Kasumi-1 (cell line): Measurements from ENCODE around the gene CDKAL1.
"Not testable (repeated sequence)": the region's sequence is repeated elsewhere in the genome, so short reads cannot be mapped to it uniquely, and the experiment has no call there.

Experiments used
- DNase-seq, 2 experiments: peaks; one replicate each; lab custom pipeline; 2025; lab: John Stamatoyannopoulos, UW

The CDKAL1 gene

GRCh38 chr6:20746805-20747558, 212.7 kb downstream of the CDKAL1 start:
- no peak for DNase-seq

GRCh38 chr6:20747991-20748390, 213.7 kb downstream of the CDKAL1 start:
- no peak for DNase-seq

GRCh38 chr6:20751293-20751935, 217.2 kb downstream of the CDKAL1 start:
- DNase-seq: no peak

- DNase-seq: no peak
These were observed 221.4 kb downstream of the CDKAL1 start for GRCh38 chr6:20755631-20756030.

- DNase-seq: not testable (repeated sequence)
These were observed 222.4 kb downstream of the CDKAL1 start for GRCh38 chr6:20756584-20757147.

- DNase-seq: no peak
These were observed 223.5 kb downstream of the CDKAL1 start for GRCh38 chr6:20757761-20758160.

- no peak for DNase-seq
These were observed 229.0 kb downstream of the CDKAL1 start for GRCh38 chr6:20763296-20763695.

- DNase-seq: no peak
These were observed 235.4 kb downstream of the CDKAL1 start for GRCh38 chr6:20769631-20770030.

- no peak for DNase-seq
These were observed 236.5 kb downstream of the CDKAL1 start for GRCh38 chr6:20770773-20771172.

- no peak for DNase-seq
These were observed 237.2 kb downstream of the CDKAL1 start for GRCh38 chr6:20771409-20771808.

GRCh38 chr6:20773822-20774221, 239.6 kb downstream of the CDKAL1 start:
- no peak for DNase-seq

GRCh38 chr6:20775981-20776380, 241.7 kb downstream of the CDKAL1 start:
- DNase-seq: no peak

- DNase-seq: peak; percentile 20 to 29
These were observed 243.5 kb downstream of the CDKAL1 start for GRCh38 chr6:20777801-20778200.

- no peak for DNase-seq
These were observed 244.2 kb downstream of the CDKAL1 start for GRCh38 chr6:20778459-20778858.

- DNase-seq: no peak
These were observed 244.7 kb downstream of the CDKAL1 start for GRCh38 chr6:20778912-20779311.

GRCh38 chr6:20789162-20789561, 254.9 kb downstream of the CDKAL1 start:
- no peak for DNase-seq

GRCh38 chr6:20790032-20790791, 256.0 kb downstream of the CDKAL1 start:
- DNase-seq: no peak

- DNase-seq: no peak
These were observed 256.8 kb downstream of the CDKAL1 start for GRCh38 chr6:20791074-20791473.

- DNase-seq: no peak
These were observed 257.7 kb downstream of the CDKAL1 start for GRCh38 chr6:20791944-20792343.

- no peak for DNase-seq
These were observed 258.9 kb downstream of the CDKAL1 start for GRCh38 chr6:20793174-20793573.

- no peak for DNase-seq
These were observed 263.3 kb downstream of the CDKAL1 start for GRCh38 chr6:20797597-20797996.

GRCh38 chr6:20800229-20800628, 266.0 kb downstream of the CDKAL1 start:
- no peak for DNase-seq

GRCh38 chr6:20800653-20801052, 266.4 kb downstream of the CDKAL1 start:
- no peak for DNase-seq
